Transverse colon (tissue), 4 donors: ENCODE results near the gene GIMD1. TPM values are rescaled to one million over a fixed set of nuclear protein-coding genes. Genes with fewer than 3 reads are reported as not detected.

Experiments used
- DNase-seq: peaks from one replicate; pipeline ENCODE4 v3.0.0-alpha.2; 2019
- H3K27ac ChIP-seq, 4 donors: fragments of 200-600 bp; sonication (generic); 2 replicates each; pipeline ENCODE4 v1.5.1; 2016 to 2018; ENCODE audit warnings: inconsistent platforms in 4 of 4
- H3K27me3 ChIP-seq: fragments of 200-600 bp; sonication (generic); 2 replicates; pipeline ENCODE4 v1.5.1; 2017; ENCODE audit warnings: inconsistent platforms
- H3K36me3 ChIP-seq, 4 donors: fragments of 200-600 bp; sonication (generic); 2 replicates each; pipeline ENCODE4 v1.5.1; 2017 to 2019; ENCODE audit warnings: inconsistent platforms in 4 of 4
- H3K4me1 ChIP-seq, 4 donors: fragments of 200-600 bp; sonication (generic); 2 replicates each; pipeline ENCODE4 v1.5.1; 2017 to 2020; ENCODE audit warnings: inconsistent platforms in 4 of 4
- H3K4me3 ChIP-seq, 4 donors: fragments of 200-600 bp; sonication (generic); 1 replicate in 1 of 4; 2 replicates in 3 of 4; pipeline versions ENCODE4 v1.5.1 to v1.6.1; 2017 to 2019; ENCODE audit warnings: inconsistent platforms in 4 of 4
- H3K9me3 ChIP-seq, 2 donors: fragments of 200-600 bp; sonication (generic); 2 replicates each; pipeline ENCODE4 v1.5.1; 2017 to 2019; ENCODE audit warnings: inconsistent platforms in 2 of 2
- CTCF ChIP-seq, 5 experiments: fragments of 200-600 bp in 3 of 5; fragments of 450-650 bp in 2 of 5; sonication (generic) in 3 of 5; IDR thresholded peaks; 1 replicate in 2 of 5; 2 replicates in 3 of 5; pipeline ENCODE4 v1.5.1; 2016 to 2017; ENCODE audit warnings: antibody characterized with exemption in 5 of 5, inconsistent platforms in 3 of 5, mild to moderate bottlenecking in 2 of 5, moderate library complexity in 1 of 5
- EP300 ChIP-seq: sonication (generic); formaldehyde crosslinking; IDR thresholded peaks from one replicate; pipeline ENCODE4 v1.6.1; 2017; ENCODE audit warnings: antibody characterized with exemption, low read depth
- POLR2A ChIP-seq: fragments of 450-650 bp; IDR thresholded peaks from one replicate; pipeline ENCODE4 v1.6.1; 2016; ENCODE audit warnings: antibody characterized with exemption, mild to moderate bottlenecking, moderate library complexity
- POLR2AphosphoS5 ChIP-seq, 3 donors: sonication (generic); formaldehyde crosslinking; IDR thresholded peaks; one replicate each; pipeline ENCODE4 v1.6.1; 2016; ENCODE audit warnings: antibody characterized with exemption in 3 of 3
- WGBS, 2 donors: methylation state at CpG; one replicate each; pipeline ENCODE4 v1.1.5; 2018; ENCODE audit warnings: low coverage in 1 of 2; 5-methylcytosine and 5-hydroxymethylcytosine counted together
- in situ Hi-C, 4 donors: fragments of 200-750 bp; cut with MboI; loops; one replicate each; pipeline versions ENCODE4 v1.15.0 to v1.15.1; 2017; ENCODE audit warnings: low sequenced_read_pairs in 3 of 4, low pct_ligation_motif_present in 1 of 4, low pct_unique_long_range_greater_than_20kb in 1 of 4
- intact Hi-C: fragments of 100-400 bp; cut with DNase I; formaldehyde crosslinking; loops from one replicate; pipeline ENCODE4 v1.15.1; 2023; ENCODE audit warnings: low total_unique reads
- total RNA-seq, 4 donors: library from RNA; depleted of rRNA; stranded (reverse); fragments of >200 nt; gene quantifications; one replicate each; pipeline ENCODE4 v1.1.0, GENCODE V29; 2016

Gene GIMD1
- total RNA-seq, 4 donors from 2014 or later: not detected

GRCh38 chr4:106343865-106344646, 24.5 kb downstream of the GIMD1 start:
- WGBS, 2 donors: 95 to 100% methylated on average over 2 of the region's 2 CpGs
- TF ChIP-seq POLR2AphosphoS5 (IDR thresholded peaks at IDR 0.05) (no peak), CTCF (IDR thresholded peaks at IDR 0.05) (no peak), POLR2A (no peak)
- in situ Hi-C loops: no loop called here

GRCh38 chr4:106340774-106341173, 27.8 kb downstream of the GIMD1 start:
- Histone ChIP-seq H3K27me3 (no peaks in the 10 kb centered on the region), H3K27ac (no peak overlapping the region), H3K4me3 (no peak overlapping the region), H3K4me1 (peaks cover 0 to 6% (median 0%) of the 10 kb centered on the region in 4 donors), H3K9me3 (no peaks in the 10 kb centered on the region), H3K36me3 (peaks cover 0 to 30% (median 14%) of the 10 kb centered on the region in 4 donors)
- no peak for TF ChIP-seq POLR2AphosphoS5 (IDR thresholded peaks at IDR 0.05)
- TF ChIP-seq EP300: no peak
- no peak for TF ChIP-seq POLR2A
- TF ChIP-seq CTCF (IDR thresholded peaks at IDR 0.05): no peak
- DNase-seq: no peak
- in situ Hi-C loops: no loop called here
- 86 to 100% methylated on average over 1 of the region's 1 CpG for WGBS, 2 donors
- intact Hi-C loops: no loop called here

More at GRCh38 chr4:106343865-106344646, 24.5 kb downstream of the GIMD1 start:
- Histone ChIP-seq H3K36me3 (peaks cover 0 to 15% (median 5%) of the 10 kb centered on the region in 4 donors), H3K27ac (no peak overlapping the region), H3K27me3 (no peaks in the 10 kb centered on the region), H3K4me1 (peaks cover 0 to 6% (median 0%) of the 10 kb centered on the region in 4 donors), H3K9me3 (no peaks in the 10 kb centered on the region), H3K4me3 (no peak overlapping the region)
- DNase-seq: no peak
- intact Hi-C loops: no loop called here

DNA sequence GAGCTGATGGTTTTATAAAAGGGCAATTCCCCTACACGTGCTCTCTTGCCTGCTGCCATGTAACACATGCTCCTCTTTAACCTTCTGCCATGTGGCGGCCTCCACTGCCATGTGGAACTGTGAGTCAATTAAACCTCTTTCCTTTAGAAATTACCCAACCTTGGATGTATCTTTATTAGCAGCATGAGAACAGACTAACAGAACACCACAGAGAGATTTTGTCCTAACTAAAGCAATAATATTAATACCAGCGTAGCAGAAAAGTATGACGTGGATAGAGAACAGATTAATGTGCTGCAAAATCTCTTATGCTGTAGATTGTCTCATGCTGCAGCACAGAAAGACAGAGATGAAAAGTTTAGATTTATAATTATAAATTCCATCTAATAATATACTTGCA, 29.1 kb downstream of the GIMD1 start:
- no peak overlapping the region for H3K4me3 ChIP-seq
- 82 to 87% methylated on average over 3 to 4 of the region's 4 CpGs for WGBS, 2 donors
- TF ChIP-seq CTCF (IDR thresholded peaks at IDR 0.05) (no peak), POLR2AphosphoS5 (IDR thresholded peaks at IDR 0.05) (no peak), POLR2A (no peak), EP300 (no peak)
- H3K36me3 ChIP-seq: peaks cover 0 to 38% (median 18%) of the 10 kb centered on the region in 4 donors
- H3K9me3 ChIP-seq: no peaks in the 10 kb centered on the region
- no peaks in the 10 kb centered on the region for H3K27me3 ChIP-seq
- no peak for DNase-seq
- H3K4me1 ChIP-seq: peaks cover 0 to 6% (median 0%) of the 10 kb centered on the region in 4 donors
- no peak overlapping the region for H3K27ac ChIP-seq
- intact Hi-C loops (loop anchor here (5.0 kb wide), 1 partner anchor 227 kb away; no protein-coding TSS in a partner anchor), in situ Hi-C loops (no loop called here)

GRCh38 chr4:106338671-106339070, 29.9 kb downstream of the GIMD1 start:
- intact Hi-C loops: loop anchor here (5.0 kb wide), 1 partner anchor 226 kb away; no protein-coding TSS in a partner anchor
- H3K4me3 ChIP-seq: no peak overlapping the region
- no peaks in the 10 kb centered on the region for H3K27me3 ChIP-seq
- H3K4me1 ChIP-seq: peaks cover 0 to 6% (median 0%) of the 10 kb centered on the region in 4 donors
- no peaks in the 10 kb centered on the region for H3K9me3 ChIP-seq
- DNase-seq: no peak
- in situ Hi-C loops: no loop called here
- H3K27ac ChIP-seq: no peak overlapping the region
- TF ChIP-seq CTCF (IDR thresholded peaks at IDR 0.05) (no peak), POLR2AphosphoS5 (IDR thresholded peaks at IDR 0.05) (no peak), EP300 (no peak), POLR2A (no peak)
- peaks cover 0 to 45% (median 18%) of the 10 kb centered on the region in 4 donors for H3K36me3 ChIP-seq
- WGBS, 2 donors: 100% methylated on average over 3 of the region's 3 CpGs; no CpG with 5 or more reads in 1 of the 2 donors
